GM12864 (cell line): ENCODE results near the gene LGI2.
"Not testable (repeated sequence)": the region's sequence is repeated elsewhere in the genome, so short reads cannot be mapped to it uniquely, and the experiment has no call there.

Experiments used
- DNase-seq: peaks from one replicate; pipeline ENCODE4 v3.0.0-alpha.2; 2011; ENCODE audit warnings: low read depth
- H3K4me3 ChIP-seq: 2 replicates; pipeline ENCODE4 v1.5.1; 2011; ENCODE audit warnings: mild to moderate bottlenecking, low read depth, low read length, control low read depth
- CTCF ChIP-seq: IDR thresholded peaks from 2 replicates; pipeline ENCODE4 v1.5.1; 2011; ENCODE audit warnings: low read depth, mild to moderate bottlenecking, moderate library complexity, low read length, control low read depth, inconsistent platforms; ENCODE audit errors: missing control alignments

The LGI2 gene

DNA sequence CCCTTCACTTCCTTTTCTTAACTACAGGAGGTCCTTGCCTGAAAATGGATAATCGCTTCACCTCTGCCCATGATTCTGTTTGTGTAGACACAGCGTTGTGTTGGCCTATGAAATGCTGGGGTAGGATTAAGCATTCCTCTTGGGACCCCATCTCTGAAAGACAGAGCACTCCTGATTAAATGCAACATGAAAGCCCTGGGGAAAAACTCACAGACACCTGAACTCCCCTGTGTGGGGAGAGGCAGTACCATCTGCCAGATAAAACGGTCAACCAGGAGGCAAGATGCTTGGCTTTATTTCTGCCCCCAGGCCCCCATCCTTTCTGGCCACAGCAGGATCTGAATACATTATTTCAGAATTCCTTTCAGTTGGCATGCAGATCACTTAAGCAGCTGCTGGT, 1.9 kb downstream of the LGI2 start:
- H3K4me3 ChIP-seq: no peak overlapping the region
- TF ChIP-seq CTCF: no peak

GRCh38 chr4:25022766-25023165, 8.0 kb downstream of the LGI2 start:
- DNase-seq: no peak
- no peak overlapping the region for H3K4me3 ChIP-seq
- no peak for TF ChIP-seq CTCF

More for the DNA sequence above, 1.9 kb downstream of the LGI2 start:
- no peak for DNase-seq

- no peak overlapping the region for H3K4me3 ChIP-seq
- no peak for TF ChIP-seq CTCF
- DNase-seq: no peak
Measured at GRCh38 chr4:25021216-25021615, 9.5 kb downstream of the LGI2 start.

DNA sequence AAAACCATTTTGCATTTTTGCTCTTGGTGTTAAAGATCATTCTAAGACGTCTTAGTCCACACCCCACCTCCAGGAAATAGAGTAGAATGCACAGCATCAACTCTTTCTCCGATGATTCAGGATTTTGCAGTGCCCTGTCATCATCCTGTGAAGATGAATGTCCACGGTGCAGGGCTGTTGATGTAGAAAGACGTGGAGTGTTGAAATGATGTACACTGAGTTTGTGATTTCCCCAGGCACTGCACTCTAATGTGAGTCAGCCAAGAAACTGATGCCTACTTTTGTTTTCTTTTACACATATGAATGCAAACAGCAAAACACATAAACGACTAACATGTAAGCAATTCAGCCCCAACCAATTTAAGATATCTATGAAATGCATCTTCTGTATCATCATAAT, 10.5 kb downstream of the LGI2 start:
- no peak for DNase-seq
- no peak overlapping the region for H3K4me3 ChIP-seq
- TF ChIP-seq CTCF: no peak

- no peak for DNase-seq
- no peak for TF ChIP-seq CTCF
- no peak overlapping the region for H3K4me3 ChIP-seq
Measured at GRCh38 chr4:25019501-25019900, 11.2 kb downstream of the LGI2 start.

GRCh38 chr4:25015012-25015411, 15.7 kb downstream of the LGI2 start:
- H3K4me3 ChIP-seq: no peak overlapping the region
- TF ChIP-seq CTCF: no peak

DNA sequence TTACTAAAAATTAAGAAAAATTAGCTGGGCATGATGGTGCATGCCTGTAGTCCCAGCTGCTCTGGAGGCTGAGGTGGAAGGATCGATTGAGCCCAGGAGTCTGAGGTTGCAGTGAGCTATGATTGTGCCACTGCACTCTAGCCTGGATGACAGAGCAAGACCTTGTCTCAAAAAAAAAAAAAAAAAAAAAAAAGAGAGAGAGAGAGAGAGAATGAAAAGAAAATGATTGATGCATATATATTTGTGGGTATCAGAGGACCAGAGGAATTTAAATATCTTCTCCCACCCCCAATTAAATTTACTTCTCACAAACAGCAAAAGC, 16.1 kb downstream of the LGI2 start:
- DNase-seq: not testable (repeated sequence)

More at GRCh38 chr4:25015012-25015411, 15.7 kb downstream of the LGI2 start:
- DNase-seq: no peak

More for the DNA sequence above, 16.1 kb downstream of the LGI2 start:
- H3K4me3 ChIP-seq: not testable (repeated sequence)
